Keratinocyte (primary cell): ENCODE measurements around the gene PMIS2. TPM values are rescaled to one million over a fixed set of nuclear protein-coding genes. Genes with fewer than 3 reads are reported as not detected.

ENCODE experiments used
- DNase-seq: peaks from one replicate; pipeline ENCODE4 v3.0.0-alpha.2; 2011; ENCODE audit warnings: low read depth, missing footprints, low spot score
- FAIRE-seq: peaks from 2 replicates; lab custom pipeline; 2011; peaks lifted over from hg19 to GRCh38; lab: Jason Lieb, UNC
- H2AFZ ChIP-seq: 2 replicates; pipeline ENCODE4 v1.6.0; 2012; ENCODE audit warnings: low read length, control low read depth, inconsistent platforms; ENCODE audit not compliant: control insufficient read depth
- H3K27ac ChIP-seq: 2 replicates; pipeline ENCODE4 v1.5.1; 2011; ENCODE audit warnings: low read length; ENCODE audit not compliant: control insufficient read depth, insufficient read depth
- H3K27me3 ChIP-seq: 3 replicates; pipeline ENCODE4 v1.6.0; 2011; ENCODE audit warnings: low read length; ENCODE audit not compliant: control insufficient read depth, insufficient read depth; ENCODE audit errors: extremely low read depth
- H3K36me3 ChIP-seq, 2 experiments: 2 replicates in 1 of 2; 3 replicates in 1 of 2; pipeline ENCODE4 v1.5.1; 2011; ENCODE audit warnings: low read length in 2 of 2, mild to moderate bottlenecking in 1 of 2; ENCODE audit not compliant: control insufficient read depth in 2 of 2, insufficient read depth in 2 of 2; ENCODE audit errors: extremely low read depth in 1 of 2
- H3K4me1 ChIP-seq: 3 replicates; pipeline ENCODE4 v1.5.1; 2011; ENCODE audit warnings: low read length; ENCODE audit not compliant: control insufficient read depth, insufficient read depth; ENCODE audit errors: extremely low read depth
- H3K4me2 ChIP-seq: 3 replicates; pipeline ENCODE4 v1.6.0; 2011; ENCODE audit warnings: low read depth, low read length; ENCODE audit not compliant: control insufficient read depth, insufficient read depth; ENCODE audit errors: extremely low read depth
- H3K4me3 ChIP-seq, 3 experiments: fragments of 200-600 bp in 1 of 3; sonication (generic) in 1 of 3; 2 replicates in 2 of 3; 3 replicates in 1 of 3; pipeline ENCODE4 v1.5.1; 2011 to 2016; ENCODE audit warnings: low read length in 3 of 3, mild to moderate bottlenecking in 3 of 3, control low read depth in 2 of 3, inconsistent platforms in 1 of 3, low read depth in 1 of 3, mixed read lengths in 1 of 3, mixed run types in 1 of 3, moderate library complexity in 1 of 3; ENCODE audit not compliant: control insufficient read depth in 2 of 3, insufficient read depth in 2 of 3; ENCODE audit errors: extremely low read depth in 1 of 3
- H3K79me2 ChIP-seq: 2 replicates; pipeline ENCODE4 v1.6.0; 2012; ENCODE audit warnings: low read length; ENCODE audit not compliant: control insufficient read depth, insufficient read depth
- H3K9ac ChIP-seq: 3 replicates; pipeline ENCODE4 v1.6.0; 2011; ENCODE audit warnings: low read length; ENCODE audit not compliant: control insufficient read depth, insufficient read depth; ENCODE audit errors: extremely low read depth
- H3K9me1 ChIP-seq: 3 replicates; pipeline ENCODE4 v1.6.0; 2011; ENCODE audit warnings: low read length; ENCODE audit not compliant: control insufficient read depth, insufficient read depth; ENCODE audit errors: extremely low read depth
- H3K9me3 ChIP-seq: 2 replicates; pipeline ENCODE4 v1.5.1; 2012; ENCODE audit warnings: low read depth, low read length; ENCODE audit not compliant: control insufficient read depth
- H4K20me1 ChIP-seq: 3 replicates; pipeline ENCODE4 v1.6.0; 2011; ENCODE audit warnings: low read length; ENCODE audit not compliant: control insufficient read depth, insufficient read depth; ENCODE audit errors: extremely low read depth
- CTCF ChIP-seq, 3 experiments: IDR thresholded peaks in 1 of 3; conservative IDR thresholded peaks in 1 of 3; optimal IDR thresholded peaks in 1 of 3; 2 replicates in 2 of 3; 3 replicates in 1 of 3; pipeline versions ENCODE3 to v1.5.1; 2011; ENCODE audit warnings: low read length in 3 of 3, mild to moderate bottlenecking in 3 of 3, moderate library complexity in 2 of 3, control low read depth in 1 of 3, inconsistent platforms in 1 of 3; ENCODE audit not compliant: insufficient read depth in 2 of 3; ENCODE audit errors: extremely low read depth in 1 of 3
- EZH2 ChIP-seq: IDR thresholded peaks from one replicate; pipeline ENCODE4 v1.6.1; 2012; ENCODE audit warnings: inconsistent platforms, mild to moderate bottlenecking, low read length, moderate library complexity
- dilution Hi-C: fragments of 300-500 bp; cut with MboI; formaldehyde crosslinking; loops from one replicate; pipeline ENCODE4 v1.7.0; 2020; ENCODE audit warnings: low sequenced_read_pairs; ENCODE audit not compliant: extremely low pct_ligation_motif_present
- polyA plus RNA-seq, 5 experiments: library from polyadenylated mRNA; depleted of rRNA in 3 of 5; stranded (reverse) in 3 of 5; stranded (forward) in 1 of 5; unstranded in 1 of 5; fragments of >200 nt; gene quantifications; 1 replicate in 1 of 5; 2 replicates in 3 of 5; 3 replicates in 1 of 5; pipeline versions ENCODE4 v1.2.1 to v1.2.3, GENCODE V29; 2011 to 2012; ENCODE audit warnings: missing spikeins in 2 of 5, low read depth in 1 of 5, low replicate concordance in 1 of 5

The PMIS2 gene
- polyA plus RNA-seq, 1 donor (not counting 4 experiments of a cell fraction or from before 2014, with no cell fraction given): not detected

DNA sequence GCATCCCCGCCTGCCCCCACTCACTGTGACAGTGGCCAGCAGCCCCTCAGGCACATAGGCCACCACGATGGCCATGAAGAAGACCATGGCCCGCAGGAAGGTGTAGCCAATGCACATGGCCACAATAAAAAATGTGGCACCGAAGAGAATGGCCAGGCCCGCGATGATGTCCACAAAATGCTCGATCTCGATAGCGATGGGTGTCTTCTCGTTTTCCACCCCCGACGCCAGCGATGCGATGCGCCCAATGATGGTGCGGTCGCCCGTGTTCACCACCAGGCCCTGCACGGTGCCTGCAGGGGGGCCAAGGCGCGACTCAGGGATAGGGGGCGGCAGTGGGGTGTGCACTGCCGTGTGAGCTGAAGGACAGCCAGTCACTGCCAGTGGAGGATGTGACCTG, 26.2 kb upstream of the PMIS2 start:
- H3K27me3 ChIP-seq: peaks cover 23% of the 10 kb centered on the region
- no peak overlapping the region for H2AFZ ChIP-seq
- no peaks in the 10 kb centered on the region for H4K20me1 ChIP-seq
- TF ChIP-seq CTCF (optimal IDR thresholded peaks at IDR 0.05 in 1 of 3, IDR thresholded peaks at IDR 0.05 in 1 of 3, conservative IDR thresholded peaks at IDR 0.05 in 1 of 3; ENCODE audit: extremely low read depth in 1 of 3, insufficient read depth in 2 of 3, low read length in 3 of 3) (no peak), EZH2 (no peak)
- H3K79me2 ChIP-seq: no peaks in the 10 kb centered on the region
- no peaks in the 10 kb centered on the region for H3K9me1 ChIP-seq
- FAIRE-seq: no peak
- H3K9ac ChIP-seq: no peak overlapping the region
- no peak overlapping the region for H3K27ac ChIP-seq
- dilution Hi-C loops: loop anchor here (5.0 kb wide), 1 partner anchor 48 kb away; no protein-coding TSS in a partner anchor
- no peaks in the 10 kb centered on the region for H3K4me1 ChIP-seq
- H3K4me2 ChIP-seq: no peak overlapping the region
- no peaks in the 10 kb centered on the region for H3K36me3 ChIP-seq
- no peak for DNase-seq
- H3K4me3 ChIP-seq: no peak overlapping the region
- H3K9me3 ChIP-seq: no peaks in the 10 kb centered on the region

DNA sequence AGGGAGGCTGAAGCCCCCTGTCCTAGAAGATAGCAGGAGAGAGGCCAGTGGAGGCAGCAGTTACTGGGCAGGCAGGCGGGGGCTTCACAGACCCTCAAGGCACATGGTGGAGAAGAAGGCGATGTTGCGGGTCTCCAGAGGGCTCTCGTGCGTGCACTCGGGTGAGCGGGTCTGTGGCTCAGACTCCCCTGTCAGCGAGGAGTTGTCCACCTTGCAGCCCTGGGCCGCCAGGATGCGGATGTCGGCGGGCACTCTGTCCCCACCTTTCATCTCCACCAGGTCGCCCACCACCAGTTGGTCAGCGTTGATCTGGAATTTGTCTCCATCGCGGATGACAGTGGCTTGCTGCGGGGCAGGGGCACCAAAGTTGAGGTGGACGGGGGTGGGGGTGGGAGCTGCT, 25.7 kb upstream of the PMIS2 start:
- dilution Hi-C loops: no loop called here
- Histone ChIP-seq H3K79me2 (no peaks in the 10 kb centered on the region), H2AFZ (no peak overlapping the region), H3K27me3 (peaks cover 23% of the 10 kb centered on the region), H3K4me1 (no peaks in the 10 kb centered on the region), H3K9me1 (no peaks in the 10 kb centered on the region), H3K9me3 (no peaks in the 10 kb centered on the region), H3K36me3 (no peaks in the 10 kb centered on the region), H3K4me3 (no peak overlapping the region), H3K9ac (no peak overlapping the region), H3K4me2 (no peak overlapping the region), H3K27ac (no peak overlapping the region), H4K20me1 (no peaks in the 10 kb centered on the region)
- TF ChIP-seq CTCF (optimal IDR thresholded peaks at IDR 0.05 in 1 of 3, IDR thresholded peaks at IDR 0.05 in 1 of 3, conservative IDR thresholded peaks at IDR 0.05 in 1 of 3; ENCODE audit: extremely low read depth in 1 of 3, insufficient read depth in 2 of 3, low read length in 3 of 3): no peak
- no peak for TF ChIP-seq EZH2
- DNase-seq: no peak
- no peak for FAIRE-seq
